Mesenchymal stem cell (in vitro differentiated cells and primary cell): ENCODE results near the gene PKMYT1.

Experiments used
- DNase-seq: peaks from one replicate; pipeline ENCODE4 v3.0.0-alpha.2; 2013
- H2AFZ ChIP-seq: one replicate; pipeline ENCODE4 v1.6.1; 2013; ENCODE audit warnings: low read depth, mild to moderate bottlenecking, control low read depth, inconsistent platforms, low read length, moderate library complexity
- H2AK5ac ChIP-seq: 2 replicates; pipeline ENCODE4 v1.6.1; 2013; ENCODE audit warnings: low read length, moderate library complexity, mild to moderate bottlenecking, inconsistent platforms; ENCODE audit not compliant: severe bottlenecking
- H2BK120ac ChIP-seq: one replicate; pipeline ENCODE4 v1.6.1; 2013; ENCODE audit warnings: low read depth, mild to moderate bottlenecking, inconsistent platforms, low read length, moderate library complexity
- H2BK12ac ChIP-seq, 2 experiments: one replicate each; pipeline ENCODE4 v1.6.1; 2013; ENCODE audit warnings: inconsistent platforms in 2 of 2, low read length in 2 of 2, mild to moderate bottlenecking in 2 of 2, moderate library complexity in 2 of 2, control low read depth in 1 of 2
- H2BK15ac ChIP-seq: one replicate; pipeline ENCODE4 v1.6.1; 2013; ENCODE audit warnings: mild to moderate bottlenecking, low read depth, inconsistent platforms; ENCODE audit not compliant: poor library complexity, severe bottlenecking
- H2BK5ac ChIP-seq: 2 replicates; pipeline ENCODE4 v1.6.1; 2013; ENCODE audit warnings: low read depth, mild to moderate bottlenecking, low read length, control low read depth, inconsistent platforms; ENCODE audit not compliant: poor library complexity, severe bottlenecking
- H3K14ac ChIP-seq, 2 experiments: one replicate each; pipeline ENCODE4 v1.6.1; 2013; ENCODE audit warnings: inconsistent platforms in 2 of 2, low read length in 2 of 2, control low read depth in 1 of 2, mild to moderate bottlenecking in 1 of 2, moderate library complexity in 1 of 2
- H3K18ac ChIP-seq, 2 experiments: one replicate each; pipeline ENCODE4 v1.6.1; 2013; ENCODE audit warnings: inconsistent platforms in 2 of 2, low read length in 2 of 2, control low read depth in 1 of 2, low read depth in 1 of 2, mild to moderate bottlenecking in 1 of 2
- H3K23ac ChIP-seq, 2 experiments: one replicate each; pipeline ENCODE4 v1.6.1; 2013; ENCODE audit warnings: inconsistent platforms in 2 of 2, low read length in 2 of 2, mild to moderate bottlenecking in 2 of 2, moderate library complexity in 2 of 2, control low read depth in 1 of 2
- H3K27ac ChIP-seq: 2 replicates; pipeline ENCODE4 v1.5.1; 2013; ENCODE audit warnings: mild to moderate bottlenecking, moderate library complexity, low read length, control low read depth, inconsistent platforms; ENCODE audit not compliant: poor library complexity, severe bottlenecking
- H3K27me3 ChIP-seq, 2 experiments: 2 replicates each; pipeline versions ENCODE4 v1.6.1 to v1.7.0; 2013; ENCODE audit warnings: low read length in 2 of 2, mild to moderate bottlenecking in 2 of 2, moderate library complexity in 2 of 2, control low read depth in 1 of 2, inconsistent platforms in 1 of 2; ENCODE audit not compliant: control insufficient read depth in 1 of 2, insufficient read depth in 1 of 2
- H3K36me3 ChIP-seq, 2 experiments: 2 replicates each; pipeline versions ENCODE4 v1.6.1 to v1.7.0; 2013; ENCODE audit warnings: low read length in 2 of 2, control low read depth in 1 of 2, inconsistent platforms in 1 of 2, low read depth in 1 of 2, mild to moderate bottlenecking in 1 of 2; ENCODE audit not compliant: insufficient read depth in 2 of 2, control insufficient read depth in 1 of 2
- H3K4ac ChIP-seq, 2 experiments: one replicate each; pipeline ENCODE4 v1.6.1; 2013; ENCODE audit warnings: inconsistent platforms in 2 of 2, low read length in 2 of 2, mild to moderate bottlenecking in 2 of 2, moderate library complexity in 2 of 2, control low read depth in 1 of 2, low read depth in 1 of 2
- H3K4me1 ChIP-seq: 2 replicates; pipeline ENCODE4 v1.6.1; 2013; ENCODE audit warnings: low read depth, low read length, control low read depth; ENCODE audit not compliant: control insufficient read depth, insufficient read depth
- H3K4me2 ChIP-seq: 2 replicates; pipeline ENCODE4 v1.6.1; 2013; ENCODE audit warnings: low read length, mild to moderate bottlenecking, inconsistent platforms; ENCODE audit not compliant: poor library complexity, severe bottlenecking
- H3K4me3 ChIP-seq, 2 experiments: 2 replicates each; pipeline versions ENCODE4 v1.5.1 to v1.7.0; 2013; ENCODE audit warnings: low read length in 2 of 2, mild to moderate bottlenecking in 2 of 2, control low read depth in 1 of 2, low read depth in 1 of 2; ENCODE audit not compliant: insufficient read depth in 1 of 2
- H3K79me1 ChIP-seq: replicated peaks from 2 replicates; pipeline ENCODE4 v1.6.1; 2013; ENCODE audit warnings: mild to moderate bottlenecking, control low read depth, low read length, inconsistent platforms; ENCODE audit not compliant: poor library complexity, severe bottlenecking
- H3K9ac ChIP-seq: 2 replicates; pipeline ENCODE4 v1.7.0; 2013; ENCODE audit warnings: mild to moderate bottlenecking, low read length, moderate library complexity
- H3K9me3 ChIP-seq: 2 replicates; pipeline ENCODE4 v1.7.0; 2013; ENCODE audit warnings: mild to moderate bottlenecking, low read length; ENCODE audit not compliant: control insufficient read depth
- H4K8ac ChIP-seq: one replicate; pipeline ENCODE4 v1.6.1; 2013; ENCODE audit warnings: inconsistent platforms, mild to moderate bottlenecking, low read length, moderate library complexity
- H4K91ac ChIP-seq: one replicate; pipeline ENCODE4 v1.6.1; 2013; ENCODE audit warnings: mild to moderate bottlenecking, low read length, inconsistent platforms
- WGBS: methylation state at CpG from one replicate; pipeline ENCODE4 v1.1.7; 2013; ENCODE audit warnings: mixed read lengths; 5-methylcytosine and 5-hydroxymethylcytosine counted together

Gene PKMYT1

DNA sequence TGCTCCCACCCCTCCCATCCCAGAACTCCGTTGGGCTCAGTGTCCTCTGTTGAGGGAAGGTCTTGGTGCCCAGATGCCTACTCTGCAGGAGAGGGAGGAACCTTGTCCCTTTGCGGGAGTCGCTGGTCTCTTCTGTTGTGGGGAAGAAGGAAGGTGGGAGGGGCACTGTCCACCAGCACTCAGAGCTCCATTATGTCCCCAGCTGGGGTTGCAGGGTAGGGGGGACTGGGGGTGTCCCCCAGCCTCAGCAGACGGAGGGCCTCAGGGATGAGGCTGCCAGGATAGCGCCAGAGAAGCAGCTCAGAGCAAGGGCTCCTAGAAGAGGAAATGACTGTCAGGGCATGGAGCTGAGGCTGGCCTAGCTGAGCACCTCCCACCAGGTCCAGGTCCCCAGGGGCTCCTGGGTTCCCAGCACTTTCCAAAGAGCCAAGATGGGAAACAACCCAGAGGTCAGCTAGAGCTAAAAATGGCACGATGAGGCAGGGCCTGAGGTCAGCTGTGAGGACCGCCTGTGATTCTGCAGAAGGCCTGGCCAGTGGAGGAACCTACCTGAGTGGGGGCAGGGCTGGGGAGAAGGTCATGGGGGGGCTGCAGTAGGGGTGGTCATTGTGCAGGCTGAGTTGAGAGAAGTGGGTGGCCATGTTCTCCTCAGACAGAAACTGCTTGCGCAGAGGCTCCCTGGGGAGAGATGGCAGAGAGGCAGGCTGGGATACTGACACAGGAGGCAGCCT lies 42.6 kb upstream of the PKMYT1 start:
- H2BK12ac ChIP-seq = peak overlapping the region; percentile 94 to 95
- H3K4me2 ChIP-seq = peak overlapping the region; percentile 85
- H3K23ac ChIP-seq = peak overlapping the region in 1 of 2 experiments; percentile 85
- peaks cover 28% of the 10 kb centered on the region for H3K4me1 ChIP-seq
- H3K9me3 ChIP-seq = no peaks in the 10 kb centered on the region
- peak; percentile 62 for DNase-seq
- peak overlapping the region; percentile 92 for H4K8ac ChIP-seq
- H3K27ac ChIP-seq = peak overlapping the region; percentile 100
- H3K36me3 ChIP-seq = peaks cover 24 to 47% of the 10 kb centered on the region in 2 experiments
- H2BK5ac ChIP-seq = peak overlapping the region; percentile 100
- H3K79me1 ChIP-seq = peaks cover 6% of the 10 kb centered on the region
- peak overlapping the region; percentile 94 to 98 for H3K18ac ChIP-seq
- H2AK5ac ChIP-seq = peak overlapping the region; percentile 99
- H2BK15ac ChIP-seq = peak overlapping the region; percentile 93
- peak overlapping the region; percentile 80 for H2BK120ac ChIP-seq
- peak overlapping the region; percentile 57 to 89 for H3K4me3 ChIP-seq
- WGBS = 5% methylated on average over 6 of the region's 8 CpGs
- H2AFZ ChIP-seq = no peak overlapping the region
- H3K27me3 ChIP-seq = peaks cover 5 to 9% of the 10 kb centered on the region in 2 experiments
- H3K4ac ChIP-seq = peak overlapping the region; percentile 87 to 94
- H3K9ac ChIP-seq = peak overlapping the region; percentile 100
- peak overlapping the region; percentile 96 for H4K91ac ChIP-seq
- H3K14ac ChIP-seq = peak overlapping the region in 1 of 2 experiments; percentile 89

DNA sequence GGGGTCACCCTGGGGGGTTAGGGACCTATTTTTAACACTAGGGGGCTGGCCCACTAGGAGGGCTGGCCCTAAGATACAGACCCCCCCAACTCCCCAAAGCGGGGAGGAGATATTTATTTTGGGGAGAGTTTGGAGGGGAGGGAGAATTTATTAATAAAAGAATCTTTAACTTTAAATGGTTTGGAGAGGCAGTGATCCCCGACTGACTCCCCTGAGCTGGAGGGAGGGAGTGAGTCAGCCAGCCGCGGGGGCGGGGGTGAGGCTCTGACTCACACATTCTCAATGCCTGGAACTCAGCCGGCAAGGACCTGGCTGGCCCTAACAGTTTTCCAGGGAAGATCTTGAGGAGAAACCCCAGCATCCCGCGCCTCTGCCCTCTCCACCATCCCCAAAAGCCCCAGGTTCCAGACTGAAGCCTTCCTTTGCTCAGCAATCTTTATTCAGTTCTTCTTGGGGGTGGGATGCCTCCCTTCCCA lies 42.0 kb upstream of the PKMYT1 start:
- Histone ChIP-seq H4K8ac (peak overlapping the region; percentile 92), H3K4me2 (peak overlapping the region; percentile 85)

DNA sequence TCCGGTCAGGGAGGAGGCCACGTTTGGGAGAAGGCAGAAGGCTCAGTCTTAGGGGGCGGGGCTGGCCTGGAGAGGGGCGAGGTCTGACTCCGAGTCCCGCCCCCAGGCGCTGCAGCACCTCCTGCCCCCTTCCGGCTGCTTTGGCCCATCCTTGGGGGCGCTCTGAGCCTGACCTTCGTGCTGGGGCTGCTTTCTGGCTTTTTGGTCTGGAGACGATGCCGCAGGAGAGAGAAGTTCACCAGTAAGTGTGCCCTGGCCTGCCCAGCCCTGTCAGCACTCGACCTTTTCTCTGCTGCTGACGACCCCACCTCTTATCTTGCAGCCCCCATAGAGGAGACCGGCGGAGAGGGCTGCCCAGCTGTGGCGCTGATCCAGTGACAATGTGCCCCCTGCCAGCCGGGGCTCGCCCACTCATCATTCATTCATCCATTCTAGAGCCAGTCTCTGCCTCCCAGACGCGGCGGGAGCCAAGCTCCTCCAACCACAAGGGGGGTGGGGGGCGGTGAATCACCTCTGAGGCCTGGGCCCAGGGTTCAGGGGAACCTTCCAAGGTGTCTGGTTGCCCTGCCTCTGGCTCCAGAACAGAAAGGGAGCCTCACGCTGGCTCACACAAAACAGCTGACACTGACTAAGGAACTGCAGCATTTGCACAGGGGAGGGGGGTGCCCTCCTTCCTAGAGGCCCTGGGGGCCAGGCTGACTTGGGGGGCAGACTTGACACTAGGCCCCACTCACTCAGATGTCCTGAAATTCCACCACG lies 41.4 kb upstream of the PKMYT1 start:
- H2BK12ac ChIP-seq = peak overlapping the region; percentile 49 to 90
- H3K9me3 ChIP-seq = no peaks in the 10 kb centered on the region
- no peak overlapping the region for H2AFZ ChIP-seq
- H3K4me3 ChIP-seq = peak overlapping the region; percentile 81 to 97
- peak overlapping the region; percentile 64 for H3K4me2 ChIP-seq
- peak overlapping the region; percentile 100 for H3K27ac ChIP-seq
- peaks cover 6% of the 10 kb centered on the region for H3K79me1 ChIP-seq
- peaks cover 29% of the 10 kb centered on the region for H3K4me1 ChIP-seq
- H3K27me3 ChIP-seq = peaks cover 5 to 18% of the 10 kb centered on the region in 2 experiments
- H3K14ac ChIP-seq = peak overlapping the region; percentile 62 to 93
- peak overlapping the region; percentile 99 for H2AK5ac ChIP-seq
- peak overlapping the region; percentile 81 for H4K8ac ChIP-seq
- H3K36me3 ChIP-seq = peaks cover 12 to 37% of the 10 kb centered on the region in 2 experiments
- peak overlapping the region; percentile 88 to 94 for H3K4ac ChIP-seq
- peak; percentile 90 for DNase-seq
- H2BK15ac ChIP-seq = peak overlapping the region; percentile 60
- H3K23ac ChIP-seq = peak overlapping the region in 1 of 2 experiments; percentile 86
- peak overlapping the region; percentile 100 for H3K9ac ChIP-seq
- under 1% methylated on average over 24 of the region's 25 CpGs for WGBS
- peak overlapping the region; percentile 90 for H4K91ac ChIP-seq
- H2BK5ac ChIP-seq = peak overlapping the region; percentile 98
- H2BK120ac ChIP-seq = peak overlapping the region; percentile 77
- peak overlapping the region; percentile 95 to 96 for H3K18ac ChIP-seq

More for the DNA sequence above, 42.0 kb upstream of the PKMYT1 start:
- Histone ChIP-seq H3K23ac (no peak overlapping the region), H2BK15ac (peak overlapping the region; percentile 93), H3K4me3 (peak overlapping the region; percentile 81 to 97), H3K18ac (peak overlapping the region; percentile 95 to 98), H3K4ac (peak overlapping the region; percentile 87 to 94), H2AK5ac (peak overlapping the region; percentile 99), H2BK12ac (peak overlapping the region; percentile 94 to 95), H3K14ac (peak overlapping the region; percentile 62 to 89), H3K27me3 (peaks cover 5 to 13% of the 10 kb centered on the region in 2 experiments), H3K9ac (peak overlapping the region; percentile 100), H2AFZ (no peak overlapping the region), H4K91ac (peak overlapping the region; percentile 96), H3K9me3 (no peaks in the 10 kb centered on the region), H2BK120ac (peak overlapping the region; percentile 80), H3K27ac (peak overlapping the region; percentile 100), H3K79me1 (peaks cover 6% of the 10 kb centered on the region), H3K4me1 (peaks cover 29% of the 10 kb centered on the region), H3K36me3 (peaks cover 18 to 43% of the 10 kb centered on the region in 2 experiments), H2BK5ac (peak overlapping the region; percentile 100)
- DNase-seq = peak; percentile 95
- WGBS = 1% methylated on average over 7 of the region's 8 CpGs
